GM19023 (cell line): ENCODE results near the gene LPAR6.
"Not testable (repeated sequence)": the region's sequence is repeated elsewhere in the genome, so short reads cannot be mapped to it uniquely, and the experiment has no call there.

Experiments used
- ATAC-seq: cut with Tn5 transposase; IDR thresholded peaks from one replicate; pipeline ENCODE4 v1.9.1; 2021; ENCODE audit warnings: mild to moderate bottlenecking, moderate library complexity; ENCODE audit not compliant: unreplicated experiment

The LPAR6 gene

DNA sequence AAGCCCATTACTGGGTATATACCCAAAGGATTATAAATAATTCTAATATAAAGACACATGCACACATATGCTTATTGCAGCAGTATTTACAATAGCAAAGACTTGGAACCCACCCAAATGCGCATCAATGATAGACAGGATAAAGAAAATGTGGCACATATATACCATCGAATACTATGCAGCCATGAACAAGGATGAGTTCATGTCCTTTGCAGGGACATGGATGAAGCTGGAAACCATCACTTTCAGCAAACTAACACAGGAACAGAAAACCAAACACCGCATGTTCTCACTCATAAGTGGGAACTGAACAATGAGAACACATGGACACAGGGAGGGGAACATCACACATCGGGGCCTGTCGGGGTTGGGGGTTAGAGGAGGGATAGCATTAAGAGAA lies 9.1 kb upstream of the LPAR6 start:
- ATAC-seq: not testable (repeated sequence)

DNA sequence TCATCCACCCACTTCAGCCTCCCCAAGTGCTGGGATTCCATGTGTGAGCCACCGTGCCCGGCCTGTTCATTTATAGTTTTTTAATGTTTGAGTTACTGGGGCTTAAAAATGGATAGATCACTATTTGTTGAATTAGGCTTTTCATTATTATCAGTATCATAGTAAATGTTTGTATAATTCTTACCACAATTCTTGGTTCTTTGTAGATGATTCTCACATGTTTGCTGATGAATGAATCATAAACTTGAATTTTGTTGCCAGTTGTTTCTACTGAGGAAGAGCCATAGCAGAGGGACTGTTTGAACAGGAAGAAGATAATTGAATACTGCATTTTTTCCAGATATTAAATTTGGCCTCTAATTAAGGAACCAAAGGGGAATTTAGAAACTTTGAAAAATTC lies 2.6 kb upstream of the LPAR6 start:
- ATAC-seq: no peak

DNA sequence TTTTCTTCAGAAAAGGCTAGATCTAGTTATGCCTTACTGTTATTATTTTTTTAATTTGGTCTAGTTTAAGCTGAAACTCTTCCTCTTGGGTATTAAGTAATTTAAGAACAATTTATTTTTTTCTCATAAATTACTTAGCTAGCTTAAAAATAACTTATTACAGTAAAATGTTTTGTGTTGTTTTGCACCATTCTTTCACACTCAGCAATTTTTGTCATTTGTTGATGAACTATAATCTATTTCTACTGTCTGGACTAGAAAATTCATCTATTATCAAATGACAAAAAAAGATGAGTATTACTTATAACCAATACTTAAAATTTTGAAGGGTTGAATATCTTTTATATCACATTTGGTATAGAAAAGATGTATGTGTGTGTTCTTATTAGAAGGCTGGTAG lies 1.6 kb upstream of the LPAR6 start:
- ATAC-seq: no peak

DNA sequence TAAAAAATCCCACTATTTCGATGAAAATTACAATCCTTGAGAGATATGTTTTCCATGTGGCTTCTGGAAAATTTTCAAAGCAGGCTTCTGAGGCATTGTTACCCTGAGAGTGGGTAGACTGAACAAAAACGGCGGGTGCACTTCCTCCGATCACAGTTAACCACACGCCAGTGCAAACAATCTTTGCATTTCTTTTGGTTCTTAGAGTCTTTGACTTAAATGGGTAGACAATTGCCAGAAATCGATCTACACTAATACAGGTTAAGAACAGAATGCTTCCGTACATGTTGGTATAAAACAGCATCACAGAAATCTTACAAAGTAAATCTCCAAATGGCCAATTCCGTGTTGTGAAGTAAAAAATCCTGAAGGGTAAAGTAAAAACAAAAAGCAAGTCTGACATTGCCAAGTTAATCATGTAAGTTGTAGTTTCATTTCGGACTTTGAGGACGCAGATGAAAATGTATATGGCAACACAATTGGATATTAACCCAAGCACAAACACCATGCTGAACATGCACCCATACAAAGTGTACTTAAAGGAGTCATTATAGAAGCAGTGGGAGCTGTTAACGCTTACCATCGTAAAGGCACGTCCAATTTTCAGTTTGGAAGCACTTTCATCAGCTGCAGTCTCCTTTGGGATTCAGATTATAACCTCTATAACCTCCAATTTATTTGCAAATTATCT lies 927 bp downstream of the LPAR6 start:
- ATAC-seq: no peak

DNA sequence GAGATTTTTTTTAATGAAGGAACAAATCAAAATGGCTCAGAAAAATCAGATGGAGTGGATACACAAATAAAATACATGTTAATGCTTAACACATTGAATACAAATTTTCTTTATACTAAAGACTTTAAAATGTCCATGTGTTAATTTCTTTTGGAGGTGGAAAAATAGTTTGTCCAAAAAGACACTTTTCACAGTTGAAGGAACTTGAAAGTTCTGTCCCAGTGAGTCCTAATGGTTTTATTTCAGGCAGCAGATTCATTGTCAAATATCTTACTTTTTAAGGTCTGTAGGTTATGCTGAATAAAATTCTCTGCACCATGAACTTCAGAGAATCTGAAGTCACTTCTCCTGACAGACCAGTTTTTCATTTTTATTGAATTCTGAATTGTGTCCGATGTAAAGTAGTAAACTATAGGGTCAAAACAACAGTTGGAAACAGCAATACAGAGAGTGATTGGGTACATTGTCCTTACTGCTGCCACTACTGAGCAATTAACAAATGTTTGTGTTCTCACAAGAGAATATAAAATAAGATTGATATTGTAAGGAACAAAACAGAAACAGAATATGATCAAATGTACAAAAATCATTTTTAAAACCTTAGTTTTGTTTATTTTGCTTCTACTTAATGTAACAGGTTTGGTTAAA lies 1.6 kb downstream of the LPAR6 start:
- no peak for ATAC-seq

DNA sequence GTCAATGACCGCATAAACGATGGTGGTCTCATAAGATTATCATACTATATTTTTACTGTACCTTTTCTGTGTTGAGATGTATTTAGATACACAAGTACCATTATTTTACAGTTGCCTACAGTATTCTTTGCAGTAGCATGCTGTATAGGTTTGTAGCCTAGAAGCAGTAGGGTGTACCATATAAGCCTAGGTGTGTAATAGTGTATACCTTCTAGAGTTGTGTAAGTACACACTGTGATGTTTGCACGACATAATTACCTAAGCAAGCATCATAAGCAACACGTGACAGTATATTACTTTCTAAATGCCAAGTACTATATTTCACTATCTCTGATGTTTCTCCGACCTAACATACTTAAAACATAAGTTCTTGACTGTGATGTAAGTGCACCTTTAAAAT lies 2.7 kb downstream of the LPAR6 start:
- ATAC-seq: no peak

DNA sequence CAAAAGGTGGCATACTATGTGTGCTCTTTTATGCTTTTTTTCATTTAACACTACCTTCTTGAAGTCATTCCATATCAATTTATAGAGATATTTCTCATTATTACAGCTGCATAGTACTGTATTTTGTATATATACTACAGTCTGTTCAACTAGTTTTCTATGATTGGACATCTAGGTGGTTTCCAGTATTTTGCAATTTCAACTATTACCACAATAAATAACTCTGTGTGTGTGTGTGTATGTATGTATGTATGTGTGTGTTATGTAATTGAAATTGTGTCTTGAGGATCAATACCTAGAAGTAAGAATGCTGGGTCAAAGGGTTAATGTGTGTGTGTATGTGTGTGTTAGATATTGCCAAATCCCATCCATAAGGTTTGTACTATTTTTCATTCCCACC lies 7.0 kb downstream of the LPAR6 start:
- no peak for ATAC-seq

DNA sequence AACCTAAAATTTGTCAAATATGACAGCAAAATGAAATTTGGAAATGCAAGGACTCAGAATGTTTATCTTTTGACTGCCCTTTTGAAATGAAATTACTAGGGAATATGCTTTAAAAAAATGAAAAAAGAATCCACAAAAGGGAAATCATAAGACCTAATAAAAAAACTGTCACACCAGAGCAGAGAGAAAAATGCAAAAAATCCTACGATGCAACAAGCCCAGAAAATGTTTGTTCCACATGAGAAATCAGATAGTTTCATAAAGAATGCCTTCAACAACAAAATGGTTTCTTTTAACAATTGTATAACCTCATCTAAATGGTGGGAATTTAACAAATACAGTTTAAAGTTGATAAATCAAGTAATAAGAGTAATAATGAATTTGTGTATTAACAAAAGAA lies 8.0 kb downstream of the LPAR6 start:
- no peak for ATAC-seq

DNA sequence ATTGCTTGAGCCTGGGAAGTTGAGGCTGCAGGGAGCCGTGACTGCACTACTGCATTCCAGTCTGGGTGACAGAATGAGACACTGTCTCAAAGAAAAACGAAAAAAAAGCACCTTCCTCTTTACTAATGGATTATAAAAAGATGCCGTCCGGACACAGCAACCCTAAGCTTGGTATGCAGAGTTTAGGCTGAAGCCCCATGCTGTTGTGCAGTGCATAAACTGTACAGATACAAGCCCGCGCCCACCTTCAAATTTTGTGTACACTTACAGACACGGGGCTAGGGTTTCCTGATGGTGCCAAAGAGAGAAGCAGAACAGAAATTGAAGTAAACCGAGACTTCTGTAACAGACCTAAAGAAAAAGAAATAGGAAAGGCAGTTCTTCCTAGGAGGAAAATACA lies 9.0 kb downstream of the LPAR6 start:
- no peak for ATAC-seq

DNA sequence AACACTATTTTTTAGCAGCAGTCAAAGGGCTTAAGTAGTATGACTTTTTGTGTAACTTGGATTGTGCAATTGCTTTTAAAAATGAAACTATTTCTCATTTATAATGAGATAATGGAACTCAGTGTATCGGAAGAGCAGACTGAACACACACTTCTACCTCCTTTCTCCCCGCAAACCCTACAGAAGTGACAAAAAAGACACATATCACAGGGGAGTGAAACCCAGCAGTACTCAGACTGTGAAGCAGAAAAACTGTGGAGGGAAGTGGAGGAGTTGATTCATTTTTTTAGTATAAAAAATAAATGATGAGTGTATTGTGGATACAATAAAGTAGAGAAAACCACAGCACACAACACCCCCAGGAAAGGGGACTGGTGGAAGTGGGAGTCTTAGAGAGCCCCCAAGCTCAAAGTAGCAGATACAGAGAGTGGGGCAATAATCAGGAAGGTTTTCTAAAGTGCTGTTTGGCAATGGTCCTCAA lies 9.7 kb downstream of the LPAR6 start:
- no peak for ATAC-seq

DNA sequence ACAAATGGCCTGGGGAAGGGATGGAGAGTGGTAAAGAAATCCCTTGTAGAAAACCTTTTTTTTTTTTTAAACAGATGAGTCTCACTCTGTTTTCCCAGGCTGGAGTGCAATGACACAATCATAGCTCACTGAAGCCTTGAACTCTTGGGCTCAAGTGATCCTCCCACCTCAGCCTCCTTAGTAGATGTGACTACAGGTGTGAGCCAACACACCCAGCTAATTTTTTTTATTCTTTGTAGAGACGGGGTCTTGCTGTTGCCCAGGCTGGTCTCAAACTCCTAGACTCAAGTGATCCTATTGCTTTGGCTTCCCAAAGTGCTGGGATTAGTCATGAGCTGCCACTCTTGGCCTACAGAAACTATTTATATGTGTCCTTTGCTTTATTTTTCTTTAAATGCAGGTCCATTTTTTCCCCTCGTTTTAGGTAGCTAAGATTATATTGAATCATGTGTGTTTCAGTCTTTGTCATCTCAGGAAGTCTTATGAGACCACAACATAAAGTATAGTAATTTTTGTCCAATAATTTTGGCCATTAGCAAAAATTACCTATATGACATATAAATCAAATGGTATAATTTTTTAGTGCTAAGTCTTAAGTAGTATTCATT lies 10.5 kb downstream of the LPAR6 start:
- no peak for ATAC-seq

DNA sequence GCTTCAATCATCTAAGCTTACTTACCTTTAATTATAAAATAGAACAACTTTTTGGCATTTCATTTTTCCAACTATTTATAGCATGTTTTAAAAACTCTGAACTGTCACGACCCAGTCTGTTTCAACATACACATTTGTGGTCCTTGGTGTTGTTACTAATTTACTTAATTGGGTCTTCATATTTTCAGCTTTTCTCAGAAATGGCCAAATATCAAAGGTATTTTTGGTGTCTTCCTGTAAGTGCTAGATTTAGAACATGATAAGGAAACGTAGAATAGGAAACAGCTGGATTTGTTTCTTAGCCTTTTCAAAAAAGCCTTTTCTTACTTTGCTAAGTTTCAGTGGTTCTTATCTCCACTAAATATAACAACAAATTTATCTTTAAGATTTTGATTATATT lies 11.4 kb downstream of the LPAR6 start:
- no peak for ATAC-seq

DNA sequence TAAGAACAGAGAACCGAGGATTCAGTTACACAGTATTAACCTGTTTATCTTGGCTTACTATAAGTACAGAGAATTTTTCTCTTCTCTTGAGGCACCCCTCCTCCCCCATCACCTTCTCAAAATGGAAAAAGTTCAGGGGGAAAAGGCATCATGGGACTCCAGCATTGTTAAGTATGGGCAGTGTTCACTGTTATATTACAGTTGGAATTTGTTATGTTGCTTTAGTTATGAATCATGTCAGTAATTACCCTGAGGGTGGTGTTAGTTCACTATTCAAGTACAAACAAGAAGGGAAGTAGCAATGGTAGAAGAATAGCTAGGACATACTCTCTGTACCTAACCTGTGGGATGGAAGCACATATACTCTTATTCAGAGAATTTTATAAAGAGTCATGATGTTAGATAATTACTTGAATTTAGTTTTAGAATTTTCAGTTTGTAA lies 12.0 kb downstream of the LPAR6 start:
- ATAC-seq: no peak

DNA sequence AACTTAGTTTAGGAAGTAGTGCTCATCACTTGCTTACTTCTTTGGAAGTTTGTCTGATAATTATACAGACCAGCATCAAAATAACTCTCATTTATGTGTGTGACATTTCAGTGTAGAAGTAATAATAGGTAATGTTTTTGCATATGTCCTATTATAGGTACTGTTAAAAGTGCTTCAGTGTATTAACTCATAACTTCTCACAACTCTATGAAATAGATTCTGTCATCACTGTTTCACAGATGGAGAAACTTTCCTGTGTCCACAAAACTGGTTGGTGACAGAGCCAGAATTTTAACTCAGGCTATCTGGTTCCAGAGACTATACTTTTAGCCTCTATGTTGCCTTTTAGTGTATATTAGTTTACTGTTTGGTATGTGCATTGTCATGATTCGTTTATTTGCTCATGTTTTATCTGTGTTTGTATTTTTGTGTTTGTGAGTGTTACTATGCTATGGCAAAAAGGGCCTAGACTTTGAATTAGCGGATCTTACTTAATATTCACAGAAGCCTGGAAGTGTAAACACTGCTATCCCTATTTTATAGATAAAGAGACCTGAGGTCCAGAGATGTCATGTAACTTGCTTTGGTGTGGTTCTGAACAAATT lies 12.7 kb downstream of the LPAR6 start:
- no peak for ATAC-seq

DNA sequence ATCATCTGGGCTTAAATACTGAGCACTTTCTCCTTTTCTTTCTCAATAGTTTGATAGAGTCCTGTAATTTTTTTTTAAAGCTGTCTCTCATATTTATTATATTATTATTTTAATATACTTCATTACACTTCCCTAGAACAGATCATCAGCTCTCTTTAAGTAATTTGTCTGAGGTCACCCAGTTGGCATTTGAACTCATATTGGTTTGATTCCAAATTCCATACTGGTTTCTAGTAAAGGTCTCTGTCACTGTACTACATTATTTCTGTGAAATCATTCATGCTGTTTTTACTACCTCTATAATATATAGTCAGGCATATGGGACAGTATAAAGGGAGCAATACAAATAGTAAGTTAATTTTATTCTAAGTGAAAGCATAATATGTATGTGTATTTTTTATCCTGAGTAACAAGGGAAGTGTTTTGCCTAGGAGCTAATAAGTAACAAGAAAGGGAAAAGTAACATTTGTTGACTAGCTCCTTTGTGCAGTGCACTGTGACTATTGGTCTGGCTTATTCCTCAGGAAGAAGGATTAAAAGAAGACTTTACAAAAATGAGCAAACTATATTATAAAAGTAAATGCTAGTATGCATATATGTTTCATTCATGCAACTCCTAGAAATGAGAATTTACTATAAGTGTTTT lies 14.3 kb downstream of the LPAR6 start:
- ATAC-seq: no peak

DNA sequence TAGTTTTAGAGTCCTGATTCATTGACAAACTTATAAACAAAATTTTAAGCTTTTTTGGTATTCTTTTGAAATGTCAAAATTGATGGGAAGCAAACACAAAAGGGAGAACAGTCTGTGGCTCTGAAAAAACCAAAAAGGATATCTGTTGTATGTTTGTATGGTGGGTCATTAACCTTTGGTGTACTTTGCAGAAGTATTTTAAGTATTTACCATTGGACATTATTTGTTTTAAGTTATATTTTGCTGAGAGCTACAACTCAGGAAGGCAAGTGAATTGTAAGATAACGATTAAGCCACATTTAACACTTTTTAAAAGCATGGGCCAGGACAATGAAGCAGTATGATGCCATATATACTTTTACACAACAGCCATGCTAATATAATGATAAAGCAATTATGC lies 15.2 kb downstream of the LPAR6 start:
- no peak for ATAC-seq

DNA sequence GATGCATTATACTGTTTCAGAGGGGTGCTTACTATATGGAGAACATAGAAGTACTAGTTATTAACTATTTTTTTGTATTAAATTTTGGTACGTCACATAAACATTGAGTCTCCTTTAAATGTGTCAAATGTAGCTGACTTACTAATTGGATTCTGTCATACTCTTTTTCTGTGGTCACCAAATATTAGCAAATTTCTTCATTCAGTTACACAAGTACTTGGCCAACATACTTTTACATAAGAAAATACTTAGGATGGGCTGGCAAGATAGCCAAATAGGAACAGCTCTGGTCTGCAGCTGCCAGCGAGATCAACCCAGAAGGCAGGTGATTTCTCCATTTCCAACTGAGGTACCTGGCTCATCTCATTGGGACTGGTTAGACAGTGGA lies 19.2 kb downstream of the LPAR6 start:
- no peak for ATAC-seq

DNA sequence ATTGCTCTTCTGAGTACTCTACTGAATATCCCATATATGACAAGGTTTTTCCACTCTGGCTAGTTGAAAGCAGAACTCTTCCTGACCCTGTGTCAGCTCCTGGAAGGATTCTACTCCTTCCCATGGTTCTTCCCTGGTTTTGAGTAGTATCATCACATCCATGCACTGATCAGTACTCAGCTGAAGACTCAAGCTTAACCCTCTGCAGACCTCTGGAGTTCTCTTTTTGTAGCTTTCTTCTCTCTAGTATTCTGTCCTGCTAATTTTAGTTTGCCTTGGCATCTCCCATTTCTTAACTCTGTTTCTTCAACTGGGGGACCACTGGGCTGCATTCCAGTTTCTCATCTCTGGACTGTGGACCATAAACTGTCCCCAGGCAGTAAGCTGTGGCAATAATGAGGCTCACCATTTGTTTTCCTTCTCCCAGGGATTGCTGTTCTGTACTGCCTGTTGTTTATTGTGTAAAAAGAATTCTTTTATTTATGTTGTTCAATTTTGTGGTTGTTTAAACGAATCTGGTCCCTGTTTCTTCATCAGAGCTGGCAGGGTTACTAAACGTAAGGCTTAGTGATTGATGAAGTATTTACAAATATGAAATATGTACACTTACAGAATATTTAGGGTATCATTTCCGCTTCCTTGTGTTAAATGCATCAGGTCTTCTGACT lies 19.7 kb downstream of the LPAR6 start:
- ATAC-seq: no peak

DNA sequence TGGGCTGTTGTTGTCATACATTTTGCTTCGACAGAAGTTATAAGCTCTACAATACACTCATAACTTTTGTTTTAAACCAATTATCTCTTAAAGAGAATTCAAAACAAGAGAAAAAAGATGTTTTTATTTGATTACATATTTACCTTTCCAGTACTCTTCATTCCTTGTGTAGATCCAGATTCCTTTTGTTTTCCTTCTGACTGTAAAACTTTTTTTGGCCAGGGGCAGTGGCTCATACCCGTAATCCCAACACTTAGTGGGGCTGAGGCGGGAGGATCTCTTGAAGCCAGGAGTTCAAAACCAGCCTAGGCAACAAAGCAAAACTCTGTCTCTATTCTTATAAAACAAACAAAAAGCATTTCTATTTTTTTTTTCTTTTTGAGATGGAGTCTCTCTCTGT lies 21.7 kb downstream of the LPAR6 start:
- no peak for ATAC-seq

DNA sequence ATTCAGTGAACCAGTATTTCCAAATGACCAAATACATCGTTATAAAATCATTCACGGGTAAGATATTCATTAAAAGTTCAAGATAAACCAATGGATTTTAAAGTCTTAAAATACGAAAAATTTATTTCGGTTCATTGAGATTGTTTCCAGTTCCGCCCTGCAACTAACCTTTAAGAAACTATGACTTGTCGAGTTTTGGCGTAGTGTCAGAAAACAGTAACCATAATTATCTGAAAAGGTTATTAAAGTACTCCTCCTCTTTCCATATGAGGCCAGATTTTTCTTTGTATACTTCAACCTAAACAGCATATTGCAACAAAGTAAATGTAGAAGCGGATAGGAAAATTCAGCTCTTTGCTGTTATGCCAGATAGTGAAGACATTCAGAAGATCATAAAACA lies 26.1 kb downstream of the LPAR6 start:
- no peak for ATAC-seq

DNA sequence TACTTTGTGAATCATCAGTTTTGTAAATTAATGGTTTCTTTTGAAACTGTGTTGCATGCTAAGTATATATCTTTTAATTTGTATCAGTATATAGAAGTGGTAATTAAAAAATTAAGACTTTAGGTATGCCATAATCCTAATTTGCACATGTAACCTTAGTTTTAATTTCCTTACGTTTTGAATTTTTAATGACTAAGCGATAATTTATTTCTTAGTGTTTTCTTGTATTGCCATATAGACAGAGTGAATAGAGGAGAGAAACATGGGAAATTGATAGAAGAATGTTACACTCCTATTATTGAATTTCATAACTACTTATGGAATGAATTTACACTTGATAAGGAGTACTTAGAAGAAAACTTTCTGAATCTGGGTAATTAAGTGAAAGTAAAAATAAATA lies 29.5 kb downstream of the LPAR6 start:
- ATAC-seq: no peak
